ENCODE results near the gene COX19.
"Not testable (repeated sequence)": the region's sequence is repeated elsewhere in the genome, so short reads cannot be mapped to it uniquely, and the experiment has no call there.

Gene COX19

DNA sequence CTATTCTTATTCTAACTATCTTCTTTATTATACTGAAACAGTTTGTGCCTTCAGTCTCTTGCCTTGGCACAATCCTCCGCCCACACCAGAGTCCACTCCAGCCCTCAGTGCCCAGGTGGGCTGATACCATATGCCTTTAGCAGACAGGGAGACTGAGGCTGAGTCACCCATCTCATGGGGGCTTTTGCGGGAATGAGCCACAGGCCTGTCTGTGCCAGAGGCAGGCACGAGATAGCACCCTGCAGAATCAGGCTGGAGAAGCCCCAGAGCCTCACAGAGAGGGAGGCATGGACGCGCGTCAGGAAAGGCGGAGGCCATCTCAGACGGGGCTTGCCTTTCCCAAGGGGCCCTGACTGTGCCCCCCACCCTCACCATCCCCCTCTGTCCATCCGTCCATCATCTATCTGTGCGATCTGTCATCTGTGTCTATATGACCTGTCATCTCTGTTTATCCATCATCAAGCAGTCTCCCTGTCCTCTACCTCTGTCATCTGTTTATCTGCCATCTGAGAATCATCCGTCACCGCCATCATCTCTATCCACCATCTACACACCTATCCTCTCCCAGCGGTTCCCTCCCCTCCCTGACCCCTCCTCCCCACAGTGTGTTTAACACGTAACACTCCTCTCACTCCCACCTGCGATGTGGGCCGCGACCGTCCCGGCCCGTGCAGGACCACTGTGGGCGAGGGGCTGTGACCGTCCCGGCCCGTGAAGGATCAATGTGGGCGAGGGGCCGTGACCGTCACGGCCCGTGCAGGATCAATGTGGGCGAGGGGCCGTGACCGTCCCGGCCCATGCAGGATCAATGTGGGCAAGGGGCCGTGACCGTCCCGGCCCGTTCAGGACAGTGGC, 13.6 kb downstream of the COX19 start:
- Histone ChIP-seq H3K36me3 (peaks cover 3 to 7% (median 6%) of the 10 kb centered on the region in 11 experiments; a peak in 20 of 22 replicates), H3K9ac (peak overlapping the region in 6 of 11 experiments; percentile 5 to 76 (median 47); a peak in 10 of 22 replicates), H3K4me3 (peak overlapping the region in 1 of 10 experiments; percentile 2; a peak in 1 of 20 replicates), H3K4me1 (peaks cover 100% of the 10 kb centered on the region in 10 experiments), H4K20me1 (peaks cover 0 to 33% (median 29%) of the 10 kb centered on the region in 11 experiments; a peak in 16 of 22 replicates), H3K27ac (peak overlapping the region in 3 of 11 experiments; percentile 10 to 77 (median 22); a peak in 1 of 22 replicates), H3K9me3 (replicated peaks in 1 of 11) (no peaks in the 10 kb centered on the region), H3K27me3 (peaks cover 0 to 31% (median 0%) of the 10 kb centered on the region in 11 experiments; a peak in 9 of 22 replicates), H3K4me2 (peak overlapping the region; percentile 89 to 98 (median 92))
- no peak for TF ChIP-seq Cebpa-rat (IDR thresholded peaks at IDR 0.05)

DNA sequence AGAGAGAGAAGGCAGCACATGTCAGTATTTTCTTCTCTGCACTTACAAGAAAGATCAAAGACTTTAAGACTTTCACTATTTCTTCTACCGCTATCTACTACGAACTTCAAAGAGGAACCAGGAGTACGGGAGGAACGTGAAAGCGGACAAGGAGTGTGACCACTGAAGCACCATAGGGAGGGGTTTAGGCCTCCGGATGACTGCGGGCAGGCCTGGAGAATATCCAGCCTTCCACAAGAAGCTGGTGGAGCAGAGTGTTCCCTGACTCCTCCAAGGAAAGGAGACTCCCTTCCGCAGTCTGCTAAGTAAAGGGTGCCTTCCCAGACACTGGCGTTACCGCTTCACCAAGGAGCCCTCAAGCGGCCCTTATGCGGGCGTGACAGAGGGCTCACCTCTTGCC, 14.4 kb downstream of the COX19 start:
- H3K4me1 ChIP-seq: peaks cover 100% of the 10 kb centered on the region in 10 experiments
- H4K20me1 ChIP-seq: peaks cover 0 to 25% (median 21%) of the 10 kb centered on the region in 11 experiments; a peak in 13 of 22 replicates
- H3K9ac ChIP-seq: peak overlapping the region in 8 of 11 experiments; percentile 21 to 70 (median 53); a peak in 11 of 22 replicates
- H3K36me3 ChIP-seq; H3K9me3 ChIP-seq (replicated peaks in 1 of 11): not testable (repeated sequence)
- H3K27ac ChIP-seq: peak overlapping the region in 5 of 11 experiments; percentile 85 to 93 (median 88); a peak in 6 of 22 replicates
- H3K27me3 ChIP-seq: peaks cover 0 to 31% (median 0%) of the 10 kb centered on the region in 11 experiments; a peak in 9 of 22 replicates
- H3K4me3 ChIP-seq: peak overlapping the region in 3 of 10 experiments; percentile 8 to 40 (median 20); a peak in 1 of 20 replicates
- peak overlapping the region; percentile 89 to 98 (median 94) for H3K4me2 ChIP-seq

DNA sequence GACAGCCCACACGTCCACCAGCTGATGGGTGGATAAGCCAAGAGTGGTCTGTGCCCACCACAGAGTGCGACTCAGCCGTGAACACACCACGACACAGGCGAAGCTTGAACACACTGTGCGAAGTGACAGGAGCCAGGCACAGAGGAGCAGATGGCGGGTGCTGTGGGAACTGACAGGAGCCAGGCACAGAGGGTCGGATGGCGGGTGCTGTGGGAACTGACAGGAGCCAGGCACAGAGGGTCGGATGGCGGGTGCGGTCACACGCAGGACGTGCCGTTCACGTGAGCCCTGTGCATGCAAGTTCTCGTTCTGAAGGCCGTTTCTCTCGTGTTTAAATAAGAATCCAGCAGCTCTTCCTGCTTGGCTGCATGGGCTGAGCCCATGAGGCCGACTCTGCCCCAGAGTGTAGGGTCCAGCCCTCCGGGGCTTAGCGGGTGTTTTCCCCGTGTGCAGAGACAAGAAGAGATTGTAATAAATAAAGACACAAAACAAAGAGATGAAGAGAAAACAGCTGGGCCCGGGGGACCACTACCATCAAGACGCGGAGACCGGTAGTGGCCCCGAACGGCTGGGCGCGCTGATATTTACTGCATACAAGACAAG, 15.0 kb downstream of the COX19 start:
- Histone ChIP-seq H3K4me1 (peaks cover 100% of the 10 kb centered on the region in 10 experiments), H3K27me3 (peaks cover 0 to 31% (median 0%) of the 10 kb centered on the region in 11 experiments; a peak in 9 of 22 replicates), H3K27ac (peak overlapping the region in 9 of 11 experiments; percentile 30 to 93 (median 85); a peak in 19 of 22 replicates), H3K4me2 (peak overlapping the region; percentile 89 to 98 (median 94)), H3K36me3 (no peaks in the 10 kb centered on the region), H3K9me3 (replicated peaks in 1 of 11) (no peaks in the 10 kb centered on the region), H3K9ac (peak overlapping the region in 10 of 11 experiments; percentile 1 to 70 (median 50); a peak in 17 of 22 replicates), H4K20me1 (peaks cover 0 to 19% (median 15%) of the 10 kb centered on the region in 11 experiments; a peak in 11 of 22 replicates), H3K4me3 (peak overlapping the region in 6 of 10 experiments; percentile 8 to 40 (median 24); a peak in 4 of 20 replicates)
- no peak for TF ChIP-seq Cebpa-rat (IDR thresholded peaks at IDR 0.05)

DNA sequence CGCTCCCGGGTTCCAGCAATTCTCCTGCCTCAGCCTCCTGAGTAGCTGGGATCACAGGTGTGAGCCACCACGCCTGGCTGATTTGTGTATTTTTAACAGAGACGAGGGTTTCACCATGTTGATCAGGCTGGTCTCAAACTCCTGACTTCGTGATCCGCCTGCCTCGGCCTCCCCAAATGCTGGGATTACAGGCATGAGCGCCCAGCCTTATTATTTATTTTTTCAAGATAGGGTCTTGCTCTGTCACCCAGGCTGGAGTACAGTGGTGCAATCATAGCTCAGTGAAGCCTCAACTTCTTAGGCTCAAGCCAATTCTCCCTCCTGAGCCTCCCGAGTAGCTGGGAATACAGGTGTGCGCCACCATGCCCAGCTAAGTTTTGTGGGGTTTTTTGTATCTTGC, 15.6 kb downstream of the COX19 start:
- H3K27ac ChIP-seq: peak overlapping the region in 8 of 11 experiments; percentile 30 to 93 (median 87); a peak in 15 of 22 replicates
- H3K4me2 ChIP-seq: peak overlapping the region; percentile 89 to 98 (median 94)
- not testable (repeated sequence) for H3K36me3 ChIP-seq; H3K4me3 ChIP-seq; H3K9me3 ChIP-seq (replicated peaks in 1 of 11)
- peaks cover 0 to 15% (median 9%) of the 10 kb centered on the region in 11 experiments; a peak in 9 of 22 replicates for H4K20me1 ChIP-seq
- H3K4me1 ChIP-seq: peaks cover 100% of the 10 kb centered on the region in 10 experiments
- peaks cover 0 to 31% (median 0%) of the 10 kb centered on the region in 11 experiments; a peak in 9 of 22 replicates for H3K27me3 ChIP-seq
- peak overlapping the region in 8 of 11 experiments; percentile 1 to 81 (median 52); a peak in 12 of 22 replicates for H3K9ac ChIP-seq

DNA sequence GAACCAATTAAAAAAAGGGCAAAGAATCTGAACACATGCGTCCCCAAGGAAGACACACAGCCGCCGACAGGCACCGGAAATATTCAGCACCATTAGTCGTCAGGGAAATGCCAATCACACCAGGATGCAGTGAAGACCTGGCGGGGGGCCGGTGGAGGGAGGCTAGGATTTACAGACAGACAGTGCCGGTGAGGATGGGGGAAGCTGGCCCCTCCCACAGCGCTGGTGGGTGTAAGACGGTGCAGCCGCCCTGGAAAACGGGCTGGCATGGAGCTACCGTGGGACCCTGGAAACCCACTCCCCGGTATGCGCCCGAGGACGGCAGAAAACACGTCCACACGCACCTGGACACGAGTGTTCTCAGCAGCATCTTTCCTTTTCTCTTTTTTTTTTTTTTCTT, 16.1 kb downstream of the COX19 start:
- Histone ChIP-seq H3K9me3 (replicated peaks in 1 of 11) (no peaks in the 10 kb centered on the region), H3K4me1 (peaks cover 96 to 97% (median 97%) of the 10 kb centered on the region in 10 experiments), H4K20me1 (peaks cover 0 to 10% (median 4%) of the 10 kb centered on the region in 11 experiments; a peak in 7 of 22 replicates), H3K9ac (peak overlapping the region in 9 of 11 experiments; percentile 31 to 81 (median 76); a peak in 13 of 22 replicates), H3K27ac (peak overlapping the region in 9 of 11 experiments; percentile 76 to 93 (median 88); a peak in 17 of 22 replicates), H3K4me2 (peak overlapping the region; percentile 89 to 98 (median 95)), H3K27me3 (peaks cover 0 to 31% (median 0%) of the 10 kb centered on the region in 11 experiments; a peak in 9 of 22 replicates), H3K4me3 (peak overlapping the region in 3 of 10 experiments; percentile 22 to 43 (median 39); a peak in 2 of 20 replicates), H3K36me3 (no peaks in the 10 kb centered on the region)
- no peak for TF ChIP-seq Cebpa-rat (IDR thresholded peaks at IDR 0.05)

DNA sequence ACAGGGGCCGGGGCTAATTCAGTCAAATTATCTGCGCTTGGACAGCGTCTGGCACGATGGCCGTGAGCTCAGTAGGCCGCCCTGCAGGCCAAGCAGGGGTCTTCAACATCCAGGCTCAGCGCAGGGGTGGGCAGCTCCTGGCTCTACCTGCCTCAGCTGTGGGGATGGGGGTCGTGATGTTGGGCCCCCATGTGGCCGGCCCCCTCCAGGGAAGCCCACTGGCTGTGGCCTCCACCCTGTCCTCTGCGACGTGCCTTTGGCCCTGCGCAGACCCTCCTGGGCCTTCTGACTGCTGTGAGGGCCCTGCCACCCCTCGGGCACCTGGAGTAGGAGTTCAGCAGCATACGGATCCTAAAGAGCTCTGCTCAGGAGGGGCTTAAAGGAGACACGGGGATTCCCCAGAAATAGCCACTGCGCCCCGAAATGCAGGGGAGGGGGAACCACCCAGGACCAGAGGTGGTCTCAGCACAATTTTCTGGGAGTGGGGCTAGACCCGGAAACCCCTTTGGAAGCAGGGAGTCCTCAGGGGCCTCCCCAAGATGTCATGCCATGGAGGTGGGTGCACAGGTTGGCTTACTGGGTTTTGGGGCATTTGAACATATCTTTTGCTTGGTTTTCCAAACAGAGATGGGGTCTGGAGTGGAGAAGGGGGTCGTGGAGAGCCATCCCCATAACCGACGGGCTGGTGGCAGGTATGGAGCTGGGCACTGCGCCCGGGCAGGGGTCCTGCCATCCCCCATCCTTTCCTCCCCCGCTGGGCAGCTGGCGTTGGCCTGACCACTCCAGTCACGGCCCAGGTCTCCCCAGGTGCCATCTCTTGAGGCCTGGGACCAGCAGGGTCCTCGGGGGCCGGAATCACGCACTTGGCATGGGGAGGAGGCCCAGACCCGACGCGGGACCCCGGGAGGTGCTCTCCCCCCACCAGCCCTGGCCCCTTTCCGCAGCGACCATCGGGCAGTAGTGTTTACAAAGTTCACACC, 16.8 kb downstream of the COX19 start:
- H3K4me1 ChIP-seq: peaks cover 89 to 93% (median 92%) of the 10 kb centered on the region in 10 experiments
- peak overlapping the region; percentile 25 to 81 (median 75); a peak in 20 of 22 replicates for H3K9ac ChIP-seq
- no peak for TF ChIP-seq Cebpa-rat (IDR thresholded peaks at IDR 0.05)
- H3K4me3 ChIP-seq: peak overlapping the region in 5 of 10 experiments; percentile 15 to 43 (median 33); a peak in 7 of 20 replicates
- H3K36me3 ChIP-seq: no peaks in the 10 kb centered on the region
- no peaks in the 10 kb centered on the region for H3K9me3 ChIP-seq (replicated peaks in 1 of 11)
- H3K27ac ChIP-seq: peak overlapping the region in 10 of 11 experiments; percentile 74 to 93 (median 88); a peak in 20 of 22 replicates
- peaks cover 0 to 6% (median under 1%) of the 10 kb centered on the region in 11 experiments; a peak in 5 of 22 replicates for H4K20me1 ChIP-seq
- peak overlapping the region; percentile 89 to 98 (median 95) for H3K4me2 ChIP-seq
- H3K27me3 ChIP-seq: peaks cover 0 to 26% (median 0%) of the 10 kb centered on the region in 11 experiments; a peak in 9 of 22 replicates

DNA sequence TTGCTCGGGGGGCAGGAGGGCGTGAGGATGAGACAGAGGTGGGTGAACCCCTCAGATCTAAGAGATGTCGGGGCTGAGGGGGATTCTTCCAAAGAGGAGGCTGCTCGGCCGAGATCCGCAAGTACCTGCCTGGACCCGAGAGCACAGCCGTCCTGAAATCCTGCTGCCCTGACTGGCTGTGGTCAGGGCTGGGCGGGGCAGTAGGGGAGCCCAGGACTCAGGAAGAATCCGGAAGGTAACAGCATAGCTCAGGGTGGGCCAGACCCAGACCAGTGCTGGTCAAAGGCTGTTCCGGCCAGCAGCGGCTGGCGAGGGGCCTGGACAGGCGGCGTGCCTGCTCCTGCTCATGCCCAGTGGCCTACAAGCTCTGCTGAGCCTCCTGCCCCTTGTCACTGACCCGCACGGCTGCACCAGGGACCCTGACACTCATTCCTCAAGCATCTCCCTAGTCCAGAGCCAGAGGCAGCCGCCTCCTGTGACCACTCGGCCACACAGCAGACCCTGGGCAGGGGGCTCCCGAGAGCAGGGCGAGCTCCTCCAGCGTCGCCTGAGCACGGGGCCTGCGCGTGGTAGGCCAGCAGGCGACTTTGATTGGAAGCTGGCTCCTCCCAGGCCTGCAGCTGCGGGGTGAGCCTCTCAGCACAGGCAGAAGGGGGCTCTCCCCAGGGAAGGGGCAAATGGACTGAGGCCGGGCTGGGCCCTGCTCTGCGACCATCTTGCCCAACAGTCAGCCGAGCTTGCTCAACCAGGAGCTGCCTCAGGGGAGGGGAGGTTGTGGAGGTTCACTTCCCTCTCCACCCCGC, 17.7 kb downstream of the COX19 start:
- Histone ChIP-seq H3K27me3 (peaks cover 0 to 19% (median 0%) of the 10 kb centered on the region in 11 experiments; a peak in 9 of 22 replicates), H3K4me1 (peaks cover 89 to 93% (median 92%) of the 10 kb centered on the region in 10 experiments), H3K9ac (peak overlapping the region; percentile 59 to 81 (median 75); a peak in 21 of 22 replicates), H4K20me1 (peaks cover 0 to 15% (median under 1%) of the 10 kb centered on the region in 11 experiments; a peak in 8 of 22 replicates), H3K4me2 (peak overlapping the region; percentile 89 to 98 (median 95)), H3K27ac (peak overlapping the region in 10 of 11 experiments; percentile 74 to 93 (median 88); a peak in 21 of 22 replicates), H3K9me3 (replicated peaks in 1 of 11) (no peaks in the 10 kb centered on the region), H3K36me3 (peaks cover 0 to 4% (median 0%) of the 10 kb centered on the region in 11 experiments; a peak in 1 of 22 replicates), H3K4me3 (peak overlapping the region in 4 of 10 experiments; percentile 15 to 39 (median 30); a peak in 6 of 20 replicates)
- peak; percentile 84 to 97 (median 94) for TF ChIP-seq Cebpa-rat (IDR thresholded peaks at IDR 0.05)
